Measurements from ENCODE around the gene CNBP.

The CNBP gene

GRCh38 chr3:129132097-129132866, 51.4 kb downstream of the CNBP start:
- in situ Hi-C loops (cut with MboI; ENCODE audit: low sequenced_read_pairs): no loop called here

- in situ Hi-C loops (cut with MboI; ENCODE audit: low sequenced_read_pairs): no loop called here
Observed at GRCh38 chr3:129131465-129132088, 52.1 kb downstream of the CNBP start.

- in situ Hi-C loops (cut with MboI; ENCODE audit: low sequenced_read_pairs): no loop called here
Observed at GRCh38 chr3:129130291-129130813, 53.3 kb downstream of the CNBP start.

- in situ Hi-C loops (cut with MboI; ENCODE audit: low sequenced_read_pairs): no loop called here
Observed at GRCh38 chr3:129128357-129129155, 55.1 kb downstream of the CNBP start.

- in situ Hi-C loops (cut with MboI; ENCODE audit: low sequenced_read_pairs): no loop called here
Observed at GRCh38 chr3:129126726-129127280, 56.9 kb downstream of the CNBP start.

- in situ Hi-C loops (cut with MboI; ENCODE audit: low sequenced_read_pairs): no loop called here
Observed at GRCh38 chr3:129123314-129124060, 60.2 kb downstream of the CNBP start.

- in situ Hi-C loops (cut with MboI; ENCODE audit: low sequenced_read_pairs): no loop called here
Observed at GRCh38 chr3:129122412-129123011, 61.2 kb downstream of the CNBP start.

- in situ Hi-C loops (cut with MboI; ENCODE audit: low sequenced_read_pairs): no loop called here
Observed at GRCh38 chr3:129121792-129122411, 61.8 kb downstream of the CNBP start, which contains the start of gene RAB43. Gene RAB43, minus strand, starts transcription at chr3:129121804. Its CDS starts 315 bp downstream, at chr3:129121489.

- in situ Hi-C loops (cut with MboI; ENCODE audit: low sequenced_read_pairs): no loop called here
Observed at GRCh38 chr3:129121016-129121791, 62.5 kb downstream of the CNBP start.

- in situ Hi-C loops (cut with MboI; ENCODE audit: low sequenced_read_pairs): no loop called here
Observed at GRCh38 chr3:129120254-129121004, 63.3 kb downstream of the CNBP start.

GRCh38 chr3:129119365-129120100, 64.2 kb downstream of the CNBP start:
- in situ Hi-C loops (cut with MboI; ENCODE audit: low sequenced_read_pairs): no loop called here

- in situ Hi-C loops (cut with MboI; ENCODE audit: low sequenced_read_pairs): no loop called here
Observed at GRCh38 chr3:129118745-129119144, 65.0 kb downstream of the CNBP start.

Data from HL-60/S4 treated with phorbol 12-myristate 13-acetate at 8.2 ng/mL for 4 days and 3 days (cell line).